GM19351 (cell line): ENCODE data around the gene NT5DC4.

Source experiments
- ATAC-seq: cut with Tn5 transposase; IDR thresholded peaks from one replicate; pipeline ENCODE4 v1.9.1; 2021; ENCODE audit warnings: mild to moderate bottlenecking, moderate library complexity; ENCODE audit not compliant: unreplicated experiment

NT5DC4 gene

DNA sequence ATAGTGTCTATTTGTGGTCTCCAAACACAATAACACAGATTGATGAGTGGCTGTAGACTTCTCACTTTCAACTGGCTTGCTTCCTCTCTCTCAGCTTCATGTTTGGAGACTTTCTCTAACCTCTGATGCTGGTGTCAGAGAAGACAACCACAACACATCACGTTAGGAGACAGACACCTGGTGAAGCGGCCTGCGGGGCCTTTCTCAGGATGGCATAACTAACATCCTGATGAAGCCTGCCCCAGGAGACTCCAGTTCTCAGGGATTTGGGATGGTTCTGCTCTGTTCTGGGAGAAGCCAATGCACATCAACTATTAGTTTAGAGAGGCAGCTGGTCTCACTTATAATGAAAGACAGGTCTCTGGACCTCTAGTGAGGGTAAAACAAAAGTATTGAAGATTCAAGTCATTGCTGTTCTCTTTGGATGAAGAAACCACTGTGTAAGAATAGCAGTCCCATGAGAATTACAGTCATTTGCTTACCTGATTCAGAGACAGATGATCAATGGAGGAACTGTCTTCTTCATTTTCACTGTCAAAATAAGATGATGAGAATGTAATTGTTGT lies 61.5 kb downstream of the NT5DC4 start:
- ATAC-seq = peak; percentile 87

- ATAC-seq = no peak
Measured at GRCh38 chr2:112783187-112783714, 62.4 kb downstream of the NT5DC4 start.

- ATAC-seq = no peak
Measured at GRCh38 chr2:112784199-112785189, 63.7 kb downstream of the NT5DC4 start, which contains the start of gene IL1A. TSS of gene IL1A (minus strand) at chr2:112784493. CDS start at chr2:112783770, 723 bp downstream.

- no peak for ATAC-seq
Measured at GRCh38 chr2:112787294-112787693, 66.5 kb downstream of the NT5DC4 start.

GRCh38 chr2:112787729-112788393 lies 67.0 kb downstream of the NT5DC4 start:
- ATAC-seq = no peak

DNA sequence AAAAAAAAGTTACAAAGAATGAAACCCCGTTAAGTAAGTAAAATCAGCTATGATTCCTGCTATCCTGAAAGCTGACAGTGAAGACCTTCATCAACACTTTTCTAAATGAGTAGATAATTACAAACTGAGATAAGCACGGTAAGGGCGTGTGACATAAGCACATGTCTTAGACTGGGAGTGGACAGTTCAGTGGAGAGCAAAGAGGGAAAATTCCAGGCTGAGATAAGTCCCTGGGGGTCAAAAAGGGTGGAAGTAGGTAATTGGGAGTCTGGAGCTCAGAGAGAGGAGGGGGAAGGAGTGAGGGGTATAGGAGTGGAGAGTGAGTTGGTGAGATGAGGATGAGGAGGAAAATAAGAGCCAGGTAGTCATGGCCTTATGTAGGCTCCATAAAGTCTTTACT lies 67.8 kb downstream of the NT5DC4 start:
- no peak for ATAC-seq
